Medulla oblongata (tissue), 1 donor: Measurements from ENCODE around the gene CLEC16A.
"Not testable (repeated sequence)": the region's sequence is repeated elsewhere in the genome, so short reads cannot be mapped to it uniquely, and the experiment has no call there.

Source experiments
- DNase-seq: peaks from one replicate; pipeline ENCODE4 v3.0.0-alpha.2; 2015; ENCODE audit errors: extremely low spot score

CLEC16A gene

GRCh38 chr16:10940501-10941079 lies 3.8 kb upstream of the CLEC16A start:
- peak; percentile 48 for DNase-seq

GRCh38 chr16:10941127-10941933 lies 3.0 kb upstream of the CLEC16A start:
- DNase-seq, result no peak

- DNase-seq, result not testable (repeated sequence)
Observed at GRCh38 chr16:10941935-10942351, 2.4 kb upstream of the CLEC16A start.

- DNase-seq, result peak; percentile 97
Observed at GRCh38 chr16:10942352-10943063, 1.9 kb upstream of the CLEC16A start, which contains the start of gene DEXI. TSS of gene DEXI (minus strand) at chr16:10942468. CDS start at chr16:10942005, 463 bp downstream.

GRCh38 chr16:10943064-10943353 lies 1.4 kb upstream of the CLEC16A start:
- DNase-seq, result no peak

- no peak for DNase-seq
Observed at GRCh38 chr16:10945065-10945787, 862 bp downstream of the CLEC16A start.

- no peak for DNase-seq
Observed at GRCh38 chr16:10946308-10946707, 1.9 kb downstream of the CLEC16A start.

GRCh38 chr16:10947211-10947787 lies 2.9 kb downstream of the CLEC16A start:
- no peak for DNase-seq

GRCh38 chr16:10949424-10949970 lies 5.1 kb downstream of the CLEC16A start:
- peak; percentile 67 for DNase-seq

GRCh38 chr16:10950393-10950792 lies 6.0 kb downstream of the CLEC16A start:
- DNase-seq, result no peak

GRCh38 chr16:10951026-10951425 lies 6.7 kb downstream of the CLEC16A start:
- no peak for DNase-seq

- no peak for DNase-seq
Observed at GRCh38 chr16:10954903-10955302, 10.5 kb downstream of the CLEC16A start.

GRCh38 chr16:10957771-10958482 lies 13.6 kb downstream of the CLEC16A start:
- no peak for DNase-seq

GRCh38 chr16:10959161-10959560 lies 14.8 kb downstream of the CLEC16A start:
- no peak for DNase-seq

GRCh38 chr16:10961231-10961630 lies 16.9 kb downstream of the CLEC16A start:
- DNase-seq, result no peak

GRCh38 chr16:10964039-10964890 lies 19.9 kb downstream of the CLEC16A start:
- DNase-seq, result peak; percentile 90

- DNase-seq, result no peak
Observed at GRCh38 chr16:10964891-10965326, 20.5 kb downstream of the CLEC16A start.

- DNase-seq, result no peak
Observed at GRCh38 chr16:10965440-10966061, 21.2 kb downstream of the CLEC16A start.

GRCh38 chr16:10966129-10966528 lies 21.8 kb downstream of the CLEC16A start:
- DNase-seq, result no peak
